Progenitor cell of endocrine pancreas (in vitro differentiated cells): ENCODE measurements around the gene MILR1. TPM values are rescaled to one million over a fixed set of nuclear protein-coding genes. Genes with fewer than 3 reads are reported as not detected.

Source experiments
- DNase-seq: peaks from one replicate; pipeline ENCODE4 v3.0.0; 2021; ENCODE audit warnings: low spot score; ENCODE audit not compliant: unreplicated experiment
- H3K27ac Mint-ChIP-seq: 2 replicates; pipeline ENCODE4 v1.8.0; 2021; ENCODE audit warnings: mild to moderate bottlenecking, moderate library complexity, mixed read lengths
- H3K27me3 Mint-ChIP-seq: 2 replicates; pipeline ENCODE4 v1.8.0; 2021; ENCODE audit warnings: mixed read lengths
- H3K36me3 Mint-ChIP-seq: 2 replicates; pipeline ENCODE4 v1.8.0; 2022; ENCODE audit warnings: mixed read lengths; ENCODE audit not compliant: insufficient read depth
- H3K4me1 Mint-ChIP-seq: 2 replicates; pipeline ENCODE4 v1.8.0; 2021; ENCODE audit warnings: low read depth, mixed read lengths
- H3K4me3 Mint-ChIP-seq: 2 replicates; pipeline ENCODE4 v1.8.0; 2021; ENCODE audit warnings: low read depth, mild to moderate bottlenecking, moderate library complexity, mixed read lengths
- H3K9me3 Mint-ChIP-seq: 2 replicates; pipeline ENCODE4 v1.8.0; 2021; ENCODE audit warnings: low read depth, mixed read lengths
- total RNA-seq: library from RNA; stranded (reverse); gene quantifications from 2 replicates; pipeline ENCODE4 v1.2.1, GENCODE V29; 2021
- TF ChIP-seq, protein P1 (sequence below): fragments of 200-600 bp; sonication (generic); IDR thresholded peaks from one replicate; pipeline ENCODE4 v1.5.0; 2021; ENCODE audit warnings: antibody characterized with exemption, mild to moderate bottlenecking; ENCODE audit not compliant: unreplicated experiment

Gene MILR1
- total RNA-seq, 1 donor from 2014 or later, result not detected

DNA sequence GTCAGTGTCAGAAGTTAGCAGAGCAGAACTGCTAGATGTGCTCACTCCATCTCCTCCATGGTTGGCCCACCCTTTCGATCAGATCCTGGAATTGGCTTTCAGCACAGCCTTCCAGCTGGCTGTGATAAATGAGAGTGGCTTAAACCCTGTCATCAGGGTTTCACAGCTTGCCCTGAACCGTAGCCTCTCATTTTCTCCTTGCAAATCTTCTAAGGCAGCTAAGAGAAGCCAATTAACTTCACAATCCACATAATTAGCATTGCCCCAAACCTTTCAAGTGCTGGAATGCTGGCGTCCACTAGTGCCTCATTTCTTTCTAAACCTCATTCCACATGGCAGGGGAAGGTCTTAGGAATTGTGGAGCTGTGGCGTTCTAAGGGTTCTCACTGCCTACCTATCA, 21.7 kb downstream of the MILR1 start:
- Mint-ChIP-seq H3K27me3 (no peaks in the 10 kb centered on the region), H3K9me3 (no peaks in the 10 kb centered on the region), H3K27ac (no peak overlapping the region), H3K4me1 (no peaks in the 10 kb centered on the region), H3K4me3 (no peak overlapping the region), H3K36me3 (no peaks in the 10 kb centered on the region)
- TF ChIP-seq, protein P1, sequence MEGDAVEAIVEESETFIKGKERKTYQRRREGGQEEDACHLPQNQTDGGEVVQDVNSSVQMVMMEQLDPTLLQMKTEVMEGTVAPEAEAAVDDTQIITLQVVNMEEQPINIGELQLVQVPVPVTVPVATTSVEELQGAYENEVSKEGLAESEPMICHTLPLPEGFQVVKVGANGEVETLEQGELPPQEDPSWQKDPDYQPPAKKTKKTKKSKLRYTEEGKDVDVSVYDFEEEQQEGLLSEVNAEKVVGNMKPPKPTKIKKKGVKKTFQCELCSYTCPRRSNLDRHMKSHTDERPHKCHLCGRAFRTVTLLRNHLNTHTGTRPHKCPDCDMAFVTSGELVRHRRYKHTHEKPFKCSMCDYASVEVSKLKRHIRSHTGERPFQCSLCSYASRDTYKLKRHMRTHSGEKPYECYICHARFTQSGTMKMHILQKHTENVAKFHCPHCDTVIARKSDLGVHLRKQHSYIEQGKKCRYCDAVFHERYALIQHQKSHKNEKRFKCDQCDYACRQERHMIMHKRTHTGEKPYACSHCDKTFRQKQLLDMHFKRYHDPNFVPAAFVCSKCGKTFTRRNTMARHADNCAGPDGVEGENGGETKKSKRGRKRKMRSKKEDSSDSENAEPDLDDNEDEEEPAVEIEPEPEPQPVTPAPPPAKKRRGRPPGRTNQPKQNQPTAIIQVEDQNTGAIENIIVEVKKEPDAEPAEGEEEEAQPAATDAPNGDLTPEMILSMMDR, result no peak
- no peak for DNase-seq

DNA sequence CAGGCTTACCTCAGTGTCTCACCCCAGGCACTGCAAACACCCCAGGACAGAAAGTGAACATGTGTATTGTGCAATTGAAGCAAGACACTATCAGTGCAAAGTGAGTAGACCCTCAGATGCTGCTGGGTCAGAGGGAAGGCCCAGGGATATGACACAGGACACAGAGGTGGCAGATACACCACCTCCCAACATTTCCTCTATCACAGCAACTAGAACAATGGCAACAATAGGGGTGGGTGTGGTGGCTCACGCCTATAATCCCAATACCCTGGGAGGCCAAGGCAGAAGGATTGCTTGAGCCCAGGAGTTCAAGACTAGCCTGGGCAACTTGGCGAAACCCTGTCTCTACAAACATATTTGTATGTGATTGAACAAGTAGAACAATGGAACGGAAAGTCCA, 22.5 kb downstream of the MILR1 start:
- H3K4me3 Mint-ChIP-seq, result no peak overlapping the region
- H3K27ac Mint-ChIP-seq, result no peak overlapping the region
- TF ChIP-seq, protein P1, result no peak
- no peaks in the 10 kb centered on the region for H3K4me1 Mint-ChIP-seq
- DNase-seq, result no peak
- H3K9me3 Mint-ChIP-seq, result no peaks in the 10 kb centered on the region
- no peaks in the 10 kb centered on the region for H3K27me3 Mint-ChIP-seq
- H3K36me3 Mint-ChIP-seq, result no peaks in the 10 kb centered on the region

DNA sequence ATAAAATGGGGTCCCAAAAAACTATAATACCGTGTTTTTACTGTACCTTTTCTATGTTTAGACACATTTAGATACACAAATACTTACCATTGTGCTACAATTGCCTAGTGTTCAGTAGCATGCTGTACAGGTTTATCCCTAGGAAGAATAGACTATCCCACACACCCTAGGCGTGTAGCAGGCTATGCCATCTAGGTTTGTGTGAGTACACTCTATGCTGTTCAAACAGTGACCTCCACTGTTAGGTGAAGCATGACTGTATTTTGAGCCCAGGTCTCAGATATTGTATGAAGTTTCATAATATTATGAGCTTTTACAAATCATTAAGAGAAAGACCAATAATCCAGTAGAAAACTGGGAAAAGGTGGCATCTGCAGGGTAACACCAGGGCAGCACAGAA, 23.6 kb downstream of the MILR1 start:
- Mint-ChIP-seq H3K9me3 (no peaks in the 10 kb centered on the region), H3K4me1 (no peaks in the 10 kb centered on the region), H3K36me3 (peaks cover 4% of the 10 kb centered on the region), H3K27ac (no peak overlapping the region), H3K27me3 (no peaks in the 10 kb centered on the region), H3K4me3 (no peak overlapping the region)
- TF ChIP-seq, protein P1, result no peak
- DNase-seq, result no peak

DNA sequence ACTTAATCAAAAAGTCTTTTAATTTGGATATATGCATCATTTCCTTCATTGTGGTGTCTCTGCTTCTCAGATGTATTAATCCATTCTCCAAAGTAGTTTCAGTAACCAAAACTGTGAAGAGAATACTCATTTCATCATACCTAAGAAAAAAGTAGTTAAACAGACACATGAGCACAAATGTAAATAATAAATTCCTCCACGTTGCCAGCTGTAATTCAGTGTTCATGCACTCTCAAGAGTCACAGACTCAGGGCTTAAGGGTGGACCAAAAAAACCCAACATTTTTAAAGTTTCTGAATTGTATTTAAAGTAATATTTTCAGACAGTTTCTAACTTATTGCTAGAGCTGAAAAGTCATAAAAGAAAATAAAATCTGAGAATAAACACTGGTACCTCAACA, 28.9 kb downstream of the MILR1 start:
- no peak for DNase-seq
- Mint-ChIP-seq H3K9me3 (no peaks in the 10 kb centered on the region), H3K4me1 (no peaks in the 10 kb centered on the region), H3K4me3 (no peak overlapping the region), H3K27ac (no peak overlapping the region), H3K27me3 (no peaks in the 10 kb centered on the region), H3K36me3 (peaks cover 6% of the 10 kb centered on the region)
- TF ChIP-seq, protein P1, result no peak

DNA sequence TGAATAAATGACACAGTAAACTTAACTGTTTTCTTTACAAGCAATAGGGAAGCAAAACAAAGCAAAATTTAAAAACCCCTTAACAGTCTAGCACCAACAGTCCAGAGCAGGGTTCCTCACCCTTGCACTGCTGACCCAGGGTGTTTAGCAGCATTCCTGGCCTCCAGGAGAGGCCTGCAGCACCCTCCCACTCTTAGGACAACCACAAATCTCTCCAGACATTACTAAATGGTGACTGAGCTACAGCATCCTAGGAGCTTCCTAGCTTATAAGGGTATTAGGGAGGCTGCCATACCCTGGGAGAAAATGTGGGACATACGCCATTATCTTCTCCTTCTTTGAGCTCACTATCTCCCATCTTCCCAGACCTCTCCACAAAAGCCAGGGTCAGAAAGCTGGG, 32.0 kb downstream of the MILR1 start:
- no peaks in the 10 kb centered on the region for H3K9me3 Mint-ChIP-seq
- H3K27ac Mint-ChIP-seq, result no peak overlapping the region
- no peaks in the 10 kb centered on the region for H3K27me3 Mint-ChIP-seq
- H3K4me1 Mint-ChIP-seq, result no peaks in the 10 kb centered on the region
- TF ChIP-seq, protein P1, result no peak
- H3K4me3 Mint-ChIP-seq, result no peak overlapping the region
- peaks cover 15% of the 10 kb centered on the region for H3K36me3 Mint-ChIP-seq
- DNase-seq, result no peak
